T follicular helper cell (primary cell): ENCODE measurements around the gene EPN2.

Experiments used
- DNase-seq: peaks from one replicate; pipeline ENCODE4 v3.0.0-alpha.2; 2020; ENCODE audit warnings: low read depth

Gene EPN2

GRCh38 chr17:19311421-19312215 is 74.5 kb downstream of the EPN2 start:
- no peak for DNase-seq

- no peak for DNase-seq
These were observed 75.2 kb downstream of the EPN2 start for GRCh38 chr17:19312406-19312805.

- DNase-seq = no peak
These were observed 76.0 kb downstream of the EPN2 start for GRCh38 chr17:19313066-19313745.

- DNase-seq = no peak
These were observed 76.8 kb downstream of the EPN2 start for GRCh38 chr17:19313746-19314651.

- no peak for DNase-seq
These were observed 77.9 kb downstream of the EPN2 start for GRCh38 chr17:19315104-19315503.

GRCh38 chr17:19316761-19317358 is 79.7 kb downstream of the EPN2 start:
- no peak for DNase-seq

GRCh38 chr17:19317359-19318095 is 80.4 kb downstream of the EPN2 start:
- no peak for DNase-seq

- no peak for DNase-seq
These were observed 81.4 kb downstream of the EPN2 start for GRCh38 chr17:19318611-19319010.

- no peak for DNase-seq
These were observed 82.8 kb downstream of the EPN2 start for GRCh38 chr17:19319771-19320505.

- no peak for DNase-seq
These were observed 83.7 kb downstream of the EPN2 start for GRCh38 chr17:19320876-19321275.

GRCh38 chr17:19321481-19322128 is 84.4 kb downstream of the EPN2 start:
- no peak for DNase-seq

- no peak for DNase-seq
These were observed 85.0 kb downstream of the EPN2 start for GRCh38 chr17:19322129-19322505.

GRCh38 chr17:19322861-19323260 is 85.7 kb downstream of the EPN2 start:
- DNase-seq = no peak

- no peak for DNase-seq
These were observed 88.4 kb downstream of the EPN2 start for GRCh38 chr17:19325542-19325941.

- no peak for DNase-seq
These were observed 90.0 kb downstream of the EPN2 start for GRCh38 chr17:19327031-19327783.

GRCh38 chr17:19328441-19329061 is 91.4 kb downstream of the EPN2 start:
- no peak for DNase-seq

GRCh38 chr17:19329136-19329535 is 92.0 kb downstream of the EPN2 start:
- DNase-seq = no peak

- no peak for DNase-seq
These were observed 92.7 kb downstream of the EPN2 start for GRCh38 chr17:19329839-19330238.

GRCh38 chr17:19330271-19330670 is 93.1 kb downstream of the EPN2 start:
- DNase-seq = no peak
